Measurements from ENCODE around the gene MEGF10. TPM values are rescaled to one million over a fixed set of nuclear protein-coding genes. Genes with fewer than 3 reads are reported as not detected.
"Not testable (repeated sequence)": the region's sequence is repeated elsewhere in the genome, so short reads cannot be mapped to it uniquely, and the experiment has no call there.

The MEGF10 gene
- 8.2 TPM for total RNA-seq

- DNase-seq (ENCODE audit: low spot score), result peak; percentile 72
- peak; percentile 91 for ATAC-seq
These were observed at the start of gene MEGF10 for GRCh38 chr5:127290019-127290945. MEGF10 (plus strand) TSS chr5:127290796; CDS start chr5:127331309, 40,513 bp downstream.

GRCh38 chr5:127243011-127243410 lies 47.6 kb upstream of the MEGF10 start:
- ATAC-seq (no peak), DNase-seq (ENCODE audit: low spot score) (no peak)

More at GRCh38 chr5:127290019-127290945, at the start of gene MEGF10:
- intact Hi-C loops (cut with DNase I), result loop anchor here (5.0 kb wide), 1 partner anchor 152 kb away; no protein-coding TSS in a partner anchor

GRCh38 chr5:127254729-127255284 lies 35.8 kb upstream of the MEGF10 start:
- DNase-seq (ENCODE audit: low spot score), result no peak
- no peak for ATAC-seq
- intact Hi-C loops (cut with DNase I), result no loop called here

More at GRCh38 chr5:127243011-127243410, 47.6 kb upstream of the MEGF10 start:
- intact Hi-C loops (cut with DNase I), result no loop called here

GRCh38 chr5:127256886-127257597 lies 33.6 kb upstream of the MEGF10 start:
- no peak for DNase-seq (ENCODE audit: low spot score)
- no peak for ATAC-seq
- intact Hi-C loops (cut with DNase I), result no loop called here

DNA sequence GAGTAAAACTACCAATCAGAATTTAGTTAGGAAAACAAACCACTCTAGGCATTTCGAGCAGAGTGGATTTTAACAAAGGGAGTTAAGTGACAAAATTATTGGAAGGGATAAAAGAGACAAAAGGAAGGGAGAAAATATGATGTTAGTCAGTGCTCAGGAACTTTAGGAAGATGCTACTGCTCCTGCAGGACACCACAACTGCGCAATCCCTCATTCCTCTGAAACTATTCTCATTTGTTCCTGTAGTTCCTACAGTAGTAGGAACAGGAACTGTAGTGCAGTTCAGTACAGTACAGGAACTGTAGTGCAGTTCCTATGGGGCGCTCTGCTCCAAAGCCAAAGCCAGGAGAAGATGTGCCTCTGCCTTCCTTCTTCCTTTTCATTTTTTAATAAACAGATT lies 29.9 kb upstream of the MEGF10 start:
- DNase-seq (ENCODE audit: low spot score) (no peak), ATAC-seq (no peak)
- intact Hi-C loops (cut with DNase I), result no loop called here

DNA sequence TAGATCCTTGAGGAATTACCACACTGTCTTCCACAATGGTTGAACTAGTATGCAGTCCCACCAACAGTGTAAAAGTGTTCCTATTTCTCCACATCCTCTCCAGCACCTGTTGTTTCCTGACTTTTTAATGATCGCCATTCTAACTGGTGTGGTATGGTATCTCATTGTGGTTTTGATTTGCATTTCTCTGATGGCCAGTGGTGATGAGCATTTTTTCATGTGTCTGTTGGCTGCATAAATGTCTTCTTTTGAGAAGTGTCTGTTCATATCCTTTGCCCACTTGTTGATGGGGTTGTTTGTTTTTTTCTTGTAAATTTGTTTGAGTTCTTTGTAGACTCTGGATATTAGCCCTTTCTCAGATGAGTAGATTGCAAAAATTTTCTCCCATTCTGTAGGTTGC lies 25.1 kb upstream of the MEGF10 start:
- intact Hi-C loops (cut with DNase I); ATAC-seq; DNase-seq (ENCODE audit: low spot score): not testable (repeated sequence)

GRCh38 chr5:127268342-127268741 lies 22.3 kb upstream of the MEGF10 start:
- intact Hi-C loops (cut with DNase I); ATAC-seq: not testable (repeated sequence)

DNA sequence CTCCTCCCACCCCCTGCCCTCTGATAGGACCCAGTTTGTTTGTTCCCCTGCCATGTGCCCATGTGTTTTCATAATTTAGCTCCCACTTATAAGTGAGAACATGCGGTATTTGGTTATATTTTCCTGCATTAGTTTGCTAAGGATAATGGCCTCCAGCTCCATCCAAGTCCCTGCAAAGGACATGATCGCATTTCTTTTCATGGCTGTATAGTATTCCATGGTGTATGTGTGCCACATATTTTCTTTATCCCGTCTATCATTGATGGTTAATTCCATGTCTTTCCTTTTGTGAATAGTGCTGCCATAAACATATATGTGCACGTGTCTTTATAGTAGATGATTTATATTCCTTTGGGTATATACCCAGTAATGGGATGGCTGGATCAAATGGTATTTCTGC lies 19.9 kb upstream of the MEGF10 start:
- DNase-seq (ENCODE audit: low spot score); intact Hi-C loops (cut with DNase I); ATAC-seq: not testable (repeated sequence)

More at GRCh38 chr5:127268342-127268741, 22.3 kb upstream of the MEGF10 start:
- DNase-seq (ENCODE audit: low spot score), result not testable (repeated sequence)

DNA sequence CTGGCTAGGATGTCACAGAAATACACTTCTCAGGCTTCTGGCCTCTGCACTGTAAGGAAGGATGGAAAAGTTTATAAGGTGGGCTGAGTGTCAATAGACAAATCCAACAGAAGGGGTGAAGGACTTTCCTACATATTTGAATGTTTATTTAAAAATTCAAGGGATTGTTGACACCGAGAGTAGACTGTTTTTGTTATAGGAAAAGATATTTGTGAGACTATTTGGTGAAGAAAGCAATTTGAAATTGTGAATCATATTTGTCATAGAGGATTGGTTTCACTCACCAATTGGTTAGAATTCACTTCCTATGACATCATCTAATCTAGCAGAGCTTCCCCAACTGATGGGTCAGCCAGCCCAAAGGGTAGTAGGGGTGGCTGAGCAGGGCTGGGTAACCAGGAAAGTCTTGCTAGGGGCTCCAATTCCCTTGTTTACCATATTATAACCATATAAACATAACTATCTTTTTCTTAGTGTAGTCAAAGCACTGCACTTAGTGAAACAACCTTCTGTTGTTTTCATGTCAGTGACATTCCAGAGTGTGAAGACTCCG lies 14.9 kb upstream of the MEGF10 start:
- no peak for ATAC-seq
- intact Hi-C loops (cut with DNase I), result no loop called here
- no peak for DNase-seq (ENCODE audit: low spot score)

GRCh38 chr5:127280491-127281220 lies 9.9 kb upstream of the MEGF10 start:
- intact Hi-C loops (cut with DNase I), result no loop called here
- no peak for DNase-seq (ENCODE audit: low spot score)
- no peak for ATAC-seq

DNA sequence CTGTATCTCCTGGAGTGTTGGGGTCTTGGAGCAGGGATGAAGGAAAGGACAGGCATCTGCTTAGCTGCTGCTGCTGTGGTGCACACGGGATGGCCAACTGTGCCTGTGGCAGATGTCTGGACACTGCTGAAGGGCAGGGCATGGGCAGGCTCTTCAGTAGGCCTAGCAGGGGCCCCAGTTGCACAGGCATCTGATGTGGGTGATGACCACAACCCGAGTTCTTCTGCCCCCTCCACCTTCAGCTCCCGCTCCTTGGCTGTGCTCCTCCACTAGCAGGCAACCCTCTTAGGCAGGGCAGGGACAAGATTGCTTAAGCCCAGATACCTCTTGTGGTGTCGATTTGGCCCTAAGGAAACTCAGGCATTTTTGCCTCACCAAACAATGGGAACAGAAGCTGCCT lies 9.0 kb upstream of the MEGF10 start:
- DNase-seq (ENCODE audit: low spot score), result no peak
- no peak for ATAC-seq
- intact Hi-C loops (cut with DNase I), result no loop called here

DNA sequence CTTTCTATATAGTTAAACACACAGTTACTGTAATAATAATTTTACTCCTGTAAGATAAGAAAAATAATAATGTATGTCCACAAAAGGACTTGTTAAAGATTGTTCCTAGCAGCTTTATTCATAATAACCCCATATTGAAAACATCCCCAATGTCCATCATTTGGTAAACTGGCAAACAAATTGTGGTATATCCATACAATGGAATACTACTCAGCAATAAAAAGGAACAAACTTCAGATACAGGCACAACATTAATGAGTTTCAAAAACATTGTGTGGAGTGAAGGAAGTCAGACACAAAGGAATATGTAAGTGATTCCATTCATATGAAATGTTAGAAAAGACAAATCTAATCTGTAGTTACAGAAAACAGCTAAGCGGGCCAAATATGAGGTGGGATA lies 1.9 kb upstream of the MEGF10 start:
- ATAC-seq (no peak), DNase-seq (ENCODE audit: low spot score) (no peak)
- intact Hi-C loops (cut with DNase I), result no loop called here

GRCh38 chr5:127290946-127291693 lies 524 bp downstream of the MEGF10 start:
- DNase-seq (ENCODE audit: low spot score), result no peak
- intact Hi-C loops (cut with DNase I), result loop anchor here (5.0 kb wide), 1 partner anchor 151 kb away; no protein-coding TSS in a partner anchor

GRCh38 chr5:127292030-127292735 lies 1.6 kb downstream of the MEGF10 start:
- ATAC-seq (no peak), DNase-seq (ENCODE audit: low spot score) (no peak)
- intact Hi-C loops (cut with DNase I), result loop anchor here (5.0 kb wide), 1 partner anchor 150 kb away; no protein-coding TSS in a partner anchor

More at GRCh38 chr5:127290946-127291693, 524 bp downstream of the MEGF10 start:
- ATAC-seq, result peak; percentile 33

- intact Hi-C loops (cut with DNase I), result loop anchor here (5.0 kb wide), 1 partner anchor 149 kb away; no protein-coding TSS in a partner anchor
These were observed 2.8 kb downstream of the MEGF10 start for GRCh38 chr5:127293373-127293772.

DNA sequence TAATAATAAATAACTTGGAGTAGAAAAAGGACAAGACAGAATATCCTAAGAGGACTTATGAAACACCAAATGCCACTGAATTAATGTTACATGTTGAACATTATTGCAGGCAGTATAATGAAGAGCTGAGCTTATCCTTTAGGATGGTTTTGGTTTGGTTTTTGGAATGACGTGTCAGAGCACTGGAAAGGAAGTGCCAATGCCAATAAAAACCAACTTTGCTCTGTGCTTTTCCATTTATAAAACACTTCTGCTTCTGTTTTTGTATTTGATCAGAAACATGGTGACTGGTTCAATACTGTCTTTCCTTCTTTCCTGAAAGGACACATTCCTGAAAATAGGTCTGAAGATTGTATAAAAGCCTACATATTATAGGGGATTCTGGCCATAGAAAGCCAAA lies 4.2 kb downstream of the MEGF10 start:
- intact Hi-C loops (cut with DNase I), result loop anchor here (5.0 kb wide), 1 partner anchor 147 kb away; no protein-coding TSS in a partner anchor
- ATAC-seq (no peak), DNase-seq (ENCODE audit: low spot score) (no peak)

More at GRCh38 chr5:127293373-127293772, 2.8 kb downstream of the MEGF10 start:
- no peak for DNase-seq (ENCODE audit: low spot score)
- ATAC-seq, result no peak

GRCh38 chr5:127295454-127295853 lies 4.9 kb downstream of the MEGF10 start:
- intact Hi-C loops (cut with DNase I), result no loop called here
- no peak for ATAC-seq
- DNase-seq (ENCODE audit: low spot score), result no peak
